ENCODE measurements around the gene PAK4. TPM values are rescaled to one million over a fixed set of nuclear protein-coding genes. Genes with fewer than 3 reads are reported as not detected.

Gene PAK4
- total and polyA plus RNA-seq, 2 of the 8 experiments (the other 6 are each of a cell fraction or from before 2014, with no cell fraction given), result 50.7 to 64.4 TPM

GRCh38 chr19:39083599-39083982 lies 42.0 kb upstream of the PAK4 start:
- Histone ChIP-seq H3K4me1 (replicated peaks in 1 of 4; ENCODE audit: control insufficient read depth in 3 of 4, insufficient read depth in 4 of 4, low read length in 3 of 4) (peaks cover 0 to 8% (median 2%) of the 10 kb centered on the region in 4 experiments; a peak in 3 of 7 replicates), H3K79me2 (ENCODE audit: control insufficient read depth in 1 of 2, insufficient read depth in 2 of 2, low read length in 2 of 2) (no peaks in the 10 kb centered on the region), H3K4me3 (ENCODE audit: extremely low read depth in 1 of 4, insufficient read depth in 2 of 4, low read depth in 3 of 4, low read length in 4 of 4) (peak overlapping the region; percentile 46 to 63 (median 56)), H4K91ac (replicated peaks; ENCODE audit: insufficient read length, low read length) (no peak overlapping the region), H3K23ac (ENCODE audit: insufficient read length) (no peak overlapping the region), H3K36me3 (ENCODE audit: control insufficient read depth in 2 of 4, insufficient read depth in 4 of 4, low read length in 3 of 4) (no peaks in the 10 kb centered on the region), H4K8ac (ENCODE audit: extremely low read depth, insufficient read depth, low read length) (0 out of 2 replicates have a peak overlapping the region, but pooled peaks have one; percentile 18), H4K20me1 (replicated peaks in 1 of 2; ENCODE audit: control insufficient read depth in 1 of 2, insufficient read depth in 2 of 2, low read length in 2 of 2) (no peaks in the 10 kb centered on the region), H2AK5ac (ENCODE audit: low read depth, low read length) (no peak overlapping the region), H3K9ac (replicated peaks in 1 of 4; ENCODE audit: extremely low read depth in 1 of 4, low read depth in 3 of 4, low read length in 3 of 4) (peak overlapping the region in 1 of 4 experiments; percentile 13; a peak in 1 of 7 replicates), H3K4ac (replicated peaks; ENCODE audit: insufficient read length, low read depth, low read length) (no peak overlapping the region), H3K18ac (ENCODE audit: extremely low read depth, low read length) (peak overlapping the region; percentile 71; the same call in 1 of the 2 replicates), H2BK20ac (ENCODE audit: low read length) (no peak overlapping the region), H2AFZ (ENCODE audit: low read length) (peak overlapping the region; percentile 83), H2BK5ac (ENCODE audit: low read depth, low read length) (no peak overlapping the region), H3K23me2 (ENCODE audit: low read depth, low read length) (peaks cover 4% of the 10 kb centered on the region; the same call in 1 of the 2 replicates), H3K79me1 (ENCODE audit: low read depth, low read length) (no peaks in the 10 kb centered on the region), H3K14ac (ENCODE audit: insufficient read length) (no peak overlapping the region), H3K56ac (replicated peaks; ENCODE audit: insufficient read length, low read depth, low read length) (no peak overlapping the region), H3K4me2 (ENCODE audit: insufficient read depth in 1 of 2, low read depth in 2 of 2, low read length in 2 of 2) (peak overlapping the region; percentile 60 to 85), H2BK15ac (ENCODE audit: low read length) (no peak overlapping the region), H2BK120ac (replicated peaks; ENCODE audit: low read depth, low read length) (no peak overlapping the region), H3K27ac (ENCODE audit: low read depth, low read length) (no peak overlapping the region), H2BK12ac (ENCODE audit: low read depth, low read length) (no peak overlapping the region), H3K27me3 (replicated peaks in 1 of 4; ENCODE audit: control insufficient read depth in 3 of 4, extremely low read depth in 1 of 4, insufficient read depth in 3 of 4, low read length in 3 of 4) (peaks cover 3 to 36% (median 28%) of the 10 kb centered on the region in 4 experiments), H4K5ac (ENCODE audit: insufficient read length, low read depth, low read length) (no peak overlapping the region), H3K9me3 (ENCODE audit: insufficient read depth in 2 of 2, low read depth in 1 of 2, low read length in 1 of 2) (no peaks in the 10 kb centered on the region)
- DNase-seq (ENCODE audit: low read depth in 1 of 2, low spot score in 2 of 2), result no peak
- TF ChIP-seq EZH2 (IDR thresholded peaks at IDR 0.05; ENCODE audit: low read depth, low read length, severe bottlenecking) (peak; percentile 39), SIX5 (IDR thresholded peaks at IDR 0.05; ENCODE audit: low read depth, low read length) (no peak), SUZ12 (IDR thresholded peaks at IDR 0.05; ENCODE audit: low read length) (0 out of 2 replicates have a peak, but pooled peaks have one; percentile 0)
- CTCF ChIA-PET (ENCODE audit: partially characterized antibody), result interaction anchor here (0.6 to 2.8 kb wide), 3 partner anchors 24 to 26 kb away, joined by 3 to 7 read pairs (median 3); no protein-coding TSS in a partner anchor
- no peak for FAIRE-seq
- WGBS, 2 experiments (ENCODE audit: extremely low coverage in 1 of 2, insufficient coverage in 1 of 2, insufficient read length in 1 of 2, insufficient replicate concordance in 2 of 2, low coverage in 1 of 2, low lambda C conversion rate in 2 of 2, missing lambda C conversion rate in 1 of 2), result 19% methylated on average over 14 of the region's 14 CpGs; no CpG with 5 or more reads in 1 of the 2 experiments
- POLR2A ChIA-PET (ENCODE audit: partially characterized antibody), result interaction anchor here (2.0 to 2.5 kb wide), 4 partner anchors 10 to 19 kb away, joined by 5 to 7 read pairs (median 6); no protein-coding TSS in a partner anchor
